HepG2 (cell line): ENCODE data around the gene TEX53. TPM values are rescaled to one million over a fixed set of nuclear protein-coding genes. Genes with fewer than 3 reads are reported as not detected.
A peak's percentile ranks its signal among the peaks of the same experiment; 100 is the strongest.

Source experiments
- ATAC-seq: fragments of 200-7000 bp; cut with Tn5 transposase; 3 replicates; pipeline ENCODE4 v1.9.1; 2020; ENCODE audit warnings: mild to moderate bottlenecking, moderate library complexity
- BruUV-seq: library from RNA; stranded (reverse); fragments of 400-500 nt; replicated peaks from 2 replicates; lab custom pipeline; 2021; lab: Mats Ljungman, UMichigan
- CTCF ChIA-PET: fragments of 300-600 bp; formaldehyde crosslinking; extraction: SDS; loops from one replicate; lab custom pipeline; 2021; ENCODE audit warnings: low total read pairs, inconsistent platforms, low intra/inter-chr PET ratio; lab: Yijun Ruan, JAX
- POLR2A ChIA-PET: fragments of 350-600 bp; sonication (Branson Sonifier 250); formaldehyde crosslinking; loops from one replicate; lab custom pipeline; 2020; ENCODE audit warnings: antibody characterized with exemption, inconsistent platforms; lab: Yijun Ruan, JAX
- DNase-seq: peaks from one replicate; pipeline ENCODE4 v3.0.0-alpha.2; 2015; ENCODE audit warnings: low spot score
- FAIRE-seq: peaks from 3 replicates; lab custom pipeline; 2011; peaks lifted over from hg19 to GRCh38; lab: Jason Lieb, UNC
- H2AFZ ChIP-seq: one replicate; pipeline ENCODE4 v1.6.1; 2011; ENCODE audit warnings: low read length, inconsistent platforms
- H3K27ac ChIP-seq: fragments of 300-600 bp; 3 replicates; pipeline ENCODE4 v1.8.0; 2011; ENCODE audit warnings: mixed run types, mild to moderate bottlenecking, mixed read lengths, low read length, inconsistent platforms; ENCODE audit not compliant: insufficient read depth; ENCODE audit errors: extremely low read length
- H3K27me3 ChIP-seq, 2 experiments: fragments of 200-600 bp in 1 of 2; 2 replicates in 1 of 2; 3 replicates in 1 of 2; pipeline versions ENCODE4 v1.6.0 to v1.8.0; 2011; ENCODE audit warnings: low read length in 2 of 2, mild to moderate bottlenecking in 2 of 2, moderate library complexity in 2 of 2, inconsistent platforms in 1 of 2; ENCODE audit not compliant: insufficient read depth in 2 of 2, control insufficient read depth in 1 of 2
- H3K36me3 ChIP-seq, 2 experiments: fragments of 200-600 bp in 1 of 2; replicated peaks in 1 of 2; 2 replicates in 1 of 2; 3 replicates in 1 of 2; pipeline versions ENCODE4 v1.5.1 to v1.8.0; 2011; ENCODE audit warnings: low read length in 2 of 2, inconsistent platforms in 1 of 2; ENCODE audit not compliant: insufficient read depth in 2 of 2, control insufficient read depth in 1 of 2
- H3K4me1 ChIP-seq: 2 replicates; pipeline ENCODE4 v1.5.1; 2012; ENCODE audit warnings: low read length, inconsistent platforms; ENCODE audit not compliant: insufficient read depth
- H3K4me2 ChIP-seq: 2 replicates; pipeline ENCODE4 v1.6.0; 2011; ENCODE audit warnings: low read depth, low read length, inconsistent platforms
- H3K4me3 ChIP-seq, 3 experiments: fragments of 200-600 bp in 1 of 3; sonication (generic), shearing (Covaris generic) in 1 of 3; replicated peaks in 1 of 3; 2 replicates each; pipeline ENCODE4 v1.5.1; 2011 to 2016; ENCODE audit warnings: low read length in 3 of 3, inconsistent platforms in 2 of 3, low read depth in 2 of 3, mild to moderate bottlenecking in 2 of 3, control low read depth in 1 of 3, mixed read lengths in 1 of 3; ENCODE audit not compliant: insufficient read depth in 1 of 3
- H3K79me2 ChIP-seq: one replicate; pipeline ENCODE4 v1.6.1; 2011; ENCODE audit warnings: low read length, inconsistent platforms; ENCODE audit not compliant: insufficient read depth
- H3K9ac ChIP-seq: 2 replicates; pipeline ENCODE4 v1.6.0; 2011; ENCODE audit warnings: mild to moderate bottlenecking, low read depth, low read length, inconsistent platforms; ENCODE audit not compliant: insufficient read depth
- H3K9me3 ChIP-seq: 2 replicates; pipeline ENCODE4 v1.5.1; 2012; ENCODE audit warnings: mild to moderate bottlenecking, low read length
- H4K20me1 ChIP-seq: 2 replicates; pipeline ENCODE4 v1.6.0; 2011; ENCODE audit warnings: inconsistent platforms, mild to moderate bottlenecking, low read length, moderate library complexity; ENCODE audit not compliant: insufficient read depth
- ARID4A ChIP-seq: sonication (generic); formaldehyde crosslinking; IDR thresholded peaks from 2 replicates; pipeline ENCODE4 v1.5.0; 2020; ENCODE audit warnings: mild to moderate bottlenecking, missing genetic modification reagents, borderline replicate concordance
- CREB1 ChIP-seq, 2 experiments: fragments of 450-650 bp in 1 of 2; IDR thresholded peaks; 2 replicates each; pipeline ENCODE4 v1.6.1; 2016 to 2017; ENCODE audit warnings: control low read depth in 1 of 2, mild to moderate bottlenecking in 1 of 2, missing compliant biosample characterization in 1 of 2, missing genetic modification characterization in 1 of 2
- NFKBIZ ChIP-seq: IDR thresholded peaks from 2 replicates; pipeline ENCODE4 v1.6.1; 2018; ENCODE audit warnings: missing genetic modification reagents, missing compliant biosample characterization
- SNAPC2 ChIP-seq: sonication (generic); formaldehyde crosslinking; IDR thresholded peaks from 2 replicates; pipeline ENCODE4 v1.8.1; 2022; ENCODE audit warnings: mild to moderate bottlenecking, missing genetic modification reagents
- YEATS2 ChIP-seq: sonication (generic); formaldehyde crosslinking; IDR thresholded peaks from 2 replicates; pipeline ENCODE4 v1.4.0; 2020; ENCODE audit warnings: missing genetic modification reagents, borderline replicate concordance
- ZMYM3 ChIP-seq: sonication (generic); formaldehyde crosslinking; IDR thresholded peaks from 2 replicates; pipeline ENCODE4 v1.5.1; 2020; ENCODE audit warnings: mild to moderate bottlenecking, missing genetic modification reagents
- ZNF335 ChIP-seq: sonication (generic); formaldehyde crosslinking; IDR thresholded peaks from 2 replicates; pipeline ENCODE4 v1.4.0; 2020; ENCODE audit warnings: missing genetic modification reagents
- ZNF775 ChIP-seq: sonication (generic); formaldehyde crosslinking; IDR thresholded peaks from 2 replicates; pipeline ENCODE4 v1.4.0; 2020; ENCODE audit warnings: missing genetic modification reagents, mild to moderate bottlenecking, moderate library complexity, borderline replicate concordance
- WGBS: methylation state at CpG from one replicate; pipeline ENCODE4 v1.1.6; 2017; ENCODE audit warnings: low lambda C conversion rate; 5-methylcytosine and 5-hydroxymethylcytosine counted together
- in situ Hi-C: cut with HindIII; loops from 2 replicates; pipeline ENCODE4 v1.10.0; 2017; ENCODE audit warnings: low pct_unique_long_range_greater_than_20kb; ENCODE audit not compliant: extremely low pct_ligation_motif_present
- intact Hi-C: fragments of 100-400 bp; cut with micrococcal nuclease; formaldehyde crosslinking; loops from one replicate; pipeline ENCODE4 v1.10.0; 2022; ENCODE audit not compliant: unreplicated experiment
- polyA plus RNA-seq, 8 experiments: library from polyadenylated mRNA; depleted of rRNA in 3 of 8; stranded (reverse) in 7 of 8; unstranded in 1 of 8; fragments of >200 nt; fragmentation: Illumina TruSeq in 4 of 8; extraction: Trizol in 4 of 8; gene quantifications; 2 replicates each; pipeline versions ENCODE4 v1.2.1 to v1.2.3, GENCODE V29; 2011 to 2016; ENCODE audit warnings: low read depth in 4 of 8, missing spikeins in 1 of 8, mixed read lengths in 1 of 8; ENCODE audit not compliant: insufficient read depth in 1 of 8
- total RNA-seq, 5 experiments: library from RNA; depleted of rRNA; stranded (reverse); fragments of >200 nt; fragmentation: Illumina TruSeq; extraction: Trizol; gene quantifications; 2 replicates each; pipeline ENCODE4 v1.2.3, GENCODE V29; 2016; ENCODE audit warnings: low read depth in 1 of 5
- TF ChIP-seq, protein P1 (sequence below): sonication (generic); formaldehyde crosslinking; IDR thresholded peaks from 2 replicates; pipeline ENCODE4 v1.4.0; 2020; ENCODE audit warnings: missing genetic modification reagents, borderline replicate concordance
- TF ChIP-seq, protein P2 (sequence below): sonication (generic); formaldehyde crosslinking; IDR thresholded peaks from 2 replicates; pipeline ENCODE4 v1.5.0; 2020; ENCODE audit warnings: mild to moderate bottlenecking, missing genetic modification reagents, borderline replicate concordance

TEX53 gene
- total and polyA plus RNA-seq, 2 of the 13 experiments (the other 11 are each of a cell fraction or from before 2014, with no cell fraction given) = not detected

- TF ChIP-seq, protein P1, sequence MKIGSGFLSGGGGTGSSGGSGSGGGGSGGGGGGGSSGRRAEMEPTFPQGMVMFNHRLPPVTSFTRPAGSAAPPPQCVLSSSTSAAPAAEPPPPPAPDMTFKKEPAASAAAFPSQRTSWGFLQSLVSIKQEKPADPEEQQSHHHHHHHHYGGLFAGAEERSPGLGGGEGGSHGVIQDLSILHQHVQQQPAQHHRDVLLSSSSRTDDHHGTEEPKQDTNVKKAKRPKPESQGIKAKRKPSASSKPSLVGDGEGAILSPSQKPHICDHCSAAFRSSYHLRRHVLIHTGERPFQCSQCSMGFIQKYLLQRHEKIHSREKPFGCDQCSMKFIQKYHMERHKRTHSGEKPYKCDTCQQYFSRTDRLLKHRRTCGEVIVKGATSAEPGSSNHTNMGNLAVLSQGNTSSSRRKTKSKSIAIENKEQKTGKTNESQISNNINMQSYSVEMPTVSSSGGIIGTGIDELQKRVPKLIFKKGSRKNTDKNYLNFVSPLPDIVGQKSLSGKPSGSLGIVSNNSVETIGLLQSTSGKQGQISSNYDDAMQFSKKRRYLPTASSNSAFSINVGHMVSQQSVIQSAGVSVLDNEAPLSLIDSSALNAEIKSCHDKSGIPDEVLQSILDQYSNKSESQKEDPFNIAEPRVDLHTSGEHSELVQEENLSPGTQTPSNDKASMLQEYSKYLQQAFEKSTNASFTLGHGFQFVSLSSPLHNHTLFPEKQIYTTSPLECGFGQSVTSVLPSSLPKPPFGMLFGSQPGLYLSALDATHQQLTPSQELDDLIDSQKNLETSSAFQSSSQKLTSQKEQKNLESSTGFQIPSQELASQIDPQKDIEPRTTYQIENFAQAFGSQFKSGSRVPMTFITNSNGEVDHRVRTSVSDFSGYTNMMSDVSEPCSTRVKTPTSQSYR = 0 out of 2 replicates have a peak, but pooled peaks have one; percentile 18
- TF ChIP-seq YEATS2 (CRISPR knock-in tag) (0 out of 2 replicates have a peak, but pooled peaks have one; percentile 30), ZNF335 (CRISPR knock-in tag) (0 out of 2 replicates have a peak, but pooled peaks have one; percentile 12)
Measured at GRCh38 chr9:114612272-114612923, 45.2 kb downstream of the TEX53 start (continued).

GRCh38 chr9:114611516-114612271 is 45.9 kb downstream of the TEX53 start:
- no peaks in the 10 kb centered on the region for H4K20me1 ChIP-seq
- H2AFZ ChIP-seq = no peak overlapping the region
- peaks cover 3% of the 10 kb centered on the region for H3K79me2 ChIP-seq
- peak overlapping the region; percentile 49 for H3K27ac ChIP-seq
- no peaks in the 10 kb centered on the region; a peak in 1 of 5 replicates for H3K27me3 ChIP-seq
- peak overlapping the region; percentile 74 for H3K9ac ChIP-seq
- peaks cover 40% of the 10 kb centered on the region for H3K4me1 ChIP-seq
- no peaks in the 10 kb centered on the region for H3K9me3 ChIP-seq
- H3K4me3 ChIP-seq = peak overlapping the region; percentile 61 to 82 (median 72)
- intact Hi-C loops = loop anchor here (5.0 kb wide), 1 partner anchor 124 kb away; no protein-coding TSS in a partner anchor
- H3K4me2 ChIP-seq = peak overlapping the region; percentile 95
- ChIA-PET CTCF (no interaction called here), POLR2A (interaction anchor here (1.6 to 2.7 kb wide), 4 partner anchors 12 to 109 kb away, joined by 4 to 27 read pairs (median 13); partner anchors contain the start of gene ATP6V1G1)
- H3K36me3 ChIP-seq = no peaks in the 10 kb centered on the region
- ATAC-seq = peak; percentile 78
- in situ Hi-C loops = no loop called here
- DNase-seq = no peak
- no TSS peak for BruUV-seq
- FAIRE-seq = peak; percentile 18
- 5% methylated on average over 11 of the region's 58 CpGs for WGBS
- TF ChIP-seq, protein P2, sequence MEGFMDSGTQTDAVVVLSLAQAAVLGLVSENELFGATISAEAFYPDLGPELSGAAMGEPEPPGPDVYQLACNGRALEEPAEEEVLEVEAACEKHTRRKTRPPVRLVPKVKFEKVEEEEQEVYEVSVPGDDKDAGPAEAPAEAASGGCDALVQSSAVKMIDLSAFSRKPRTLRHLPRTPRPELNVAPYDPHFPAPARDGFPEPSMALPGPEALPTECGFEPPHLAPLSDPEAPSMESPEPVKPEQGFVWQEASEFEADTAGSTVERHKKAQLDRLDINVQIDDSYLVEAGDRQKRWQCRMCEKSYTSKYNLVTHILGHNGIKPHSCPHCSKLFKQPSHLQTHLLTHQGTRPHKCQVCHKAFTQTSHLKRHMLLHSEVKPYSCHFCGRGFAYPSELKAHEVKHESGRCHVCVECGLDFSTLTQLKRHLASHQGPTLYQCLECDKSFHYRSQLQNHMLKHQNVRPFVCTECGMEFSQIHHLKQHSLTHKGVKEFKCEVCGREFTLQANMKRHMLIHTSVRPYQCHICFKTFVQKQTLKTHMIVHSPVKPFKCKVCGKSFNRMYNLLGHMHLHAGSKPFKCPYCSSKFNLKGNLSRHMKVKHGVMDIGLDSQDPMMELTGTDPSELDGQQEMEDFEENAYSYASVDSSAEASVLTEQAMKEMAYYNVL (CRISPR knock-in tag) = peak; percentile 15; the same call in 1 of the 2 replicates
- TF ChIP-seq NFKBIZ (CRISPR knock-in tag) = 0 out of 2 replicates have a peak, but pooled peaks have one; percentile 28
- no peak for TF ChIP-seq SNAPC2 (CRISPR knock-in tag)
- TF ChIP-seq ZNF775 (CRISPR knock-in tag) = no peak
- TF ChIP-seq CREB1 (IDR thresholded peaks at IDR 0.05) = no peak
- TF ChIP-seq CREB1 (CRISPR knock-in tag; IDR thresholded peaks at IDR 0.05) = no peak
- TF ChIP-seq ZMYM3 = no peak
- TF ChIP-seq ARID4A (CRISPR knock-in tag) = peak; percentile 52; the same call in 1 of the 2 replicates
